ENCODE data around the gene APPL2.
A peak's percentile ranks its signal among the peaks of the same experiment; 100 is the strongest.
"Not testable (repeated sequence)": the region's sequence is repeated elsewhere in the genome, so short reads cannot be mapped to it uniquely, and the experiment has no call there.

APPL2 gene
- total RNA-seq, result 3.8 to 68.9 (median 41.7) reads per million in 17 experiments

GRCh38 chr12:105235732-105236476, at the start of gene APPL2:
Gene APPL2, minus strand, starts transcription at chr12:105236174. Its CDS starts 162 bp downstream, at chr12:105236012.
- peak; percentile 93 to 97 (median 96) for DNase-seq

- no peak for DNase-seq
Measured at GRCh38 chr12:105285378-105285777, 49.4 kb upstream of the APPL2 start.

- no peak for DNase-seq
Measured at GRCh38 chr12:105281694-105282049, 45.7 kb upstream of the APPL2 start.

GRCh38 chr12:105280966-105281693, 45.2 kb upstream of the APPL2 start:
- DNase-seq, result no peak

- peak; percentile 30 to 67 (median 53) for DNase-seq
Measured at GRCh38 chr12:105279460-105280056, 43.6 kb upstream of the APPL2 start.

GRCh38 chr12:105278043-105278697, 42.2 kb upstream of the APPL2 start:
- no peak for DNase-seq

GRCh38 chr12:105275997-105276733, 40.2 kb upstream of the APPL2 start:
- peak; percentile 44 to 74 (median 63) for DNase-seq

GRCh38 chr12:105274571-105274970, 38.6 kb upstream of the APPL2 start:
- DNase-seq, result no peak

GRCh38 chr12:105273601-105274000, 37.6 kb upstream of the APPL2 start:
- no peak for DNase-seq

- no peak for DNase-seq
Measured at GRCh38 chr12:105272814-105273416, 36.9 kb upstream of the APPL2 start.

GRCh38 chr12:105272152-105272551, 36.2 kb upstream of the APPL2 start:
- DNase-seq, result no peak

- DNase-seq, result no peak
Measured at GRCh38 chr12:105271364-105271763, 35.4 kb upstream of the APPL2 start.

GRCh38 chr12:105270671-105271255, 34.8 kb upstream of the APPL2 start:
- no peak for DNase-seq

GRCh38 chr12:105267711-105268110, 31.7 kb upstream of the APPL2 start:
- DNase-seq, result no peak

GRCh38 chr12:105264771-105265170, 28.8 kb upstream of the APPL2 start:
- DNase-seq, result no peak

- no peak for DNase-seq
Measured at GRCh38 chr12:105262461-105263184, 26.6 kb upstream of the APPL2 start.

- peak in 1 of 4 experiments; percentile 43 for DNase-seq
Measured at GRCh38 chr12:105261010-105261409, 25.0 kb upstream of the APPL2 start.

- DNase-seq, result no peak
Measured at GRCh38 chr12:105259226-105259625, 23.3 kb upstream of the APPL2 start.

- no peak for DNase-seq
Measured at GRCh38 chr12:105257321-105257728, 21.4 kb upstream of the APPL2 start.

GRCh38 chr12:105256921-105257320, 20.9 kb upstream of the APPL2 start:
- DNase-seq, result no peak

GRCh38 chr12:105256431-105256830, 20.5 kb upstream of the APPL2 start:
- DNase-seq, result not testable (repeated sequence)

Measured in suppressor macrophage (primary cell).